OCI-LY1 (cell line): ENCODE measurements around the gene HOMER1.

Source experiments
- H2AFZ ChIP-seq: fragments of 200-600 bp; sonication (generic), shearing (Covaris generic); 2 replicates; pipeline ENCODE4 v1.6.0; 2014; ENCODE audit warnings: antibody characterized with exemption, mild to moderate bottlenecking, low read length
- H3F3A ChIP-seq: fragments of 200-600 bp; sonication (generic), shearing (Covaris generic); 2 replicates; pipeline ENCODE4 v1.6.0; 2014; ENCODE audit warnings: mild to moderate bottlenecking, antibody characterized with exemption, low read length, moderate library complexity; ENCODE audit not compliant: insufficient read depth
- H3K27ac ChIP-seq: fragments of 200-600 bp; sonication (generic); 2 replicates; pipeline ENCODE4 v1.5.1; 2014; ENCODE audit warnings: low read length, mixed run types, mild to moderate bottlenecking, low read depth; ENCODE audit not compliant: poor library complexity, severe bottlenecking
- H3K27me3 ChIP-seq: fragments of 200-600 bp; sonication (generic); 2 replicates; pipeline ENCODE4 v1.6.0; 2014; ENCODE audit warnings: antibody characterized with exemption, mild to moderate bottlenecking, low read length, moderate library complexity; ENCODE audit not compliant: insufficient read depth
- H3K36me3 ChIP-seq: fragments of 200-600 bp; sonication (generic); 2 replicates; pipeline ENCODE4 v1.6.1; 2014; ENCODE audit warnings: mild to moderate bottlenecking, antibody characterized with exemption, low read length, moderate library complexity, mixed read lengths; ENCODE audit not compliant: insufficient read depth
- H3K4me1 ChIP-seq: fragments of 200-600 bp; sonication (generic); 2 replicates; pipeline ENCODE4 v1.5.1; 2014; ENCODE audit warnings: mild to moderate bottlenecking, low read length, moderate library complexity; ENCODE audit not compliant: insufficient read depth, severe bottlenecking
- H3K4me2 ChIP-seq: fragments of 200-600 bp; sonication (generic), shearing (Covaris generic); 2 replicates; pipeline ENCODE4 v1.6.1; 2014; ENCODE audit warnings: low read length
- H3K4me3 ChIP-seq: fragments of 200-600 bp; sonication (generic); 2 replicates; pipeline ENCODE4 v1.5.1; 2014; ENCODE audit warnings: low read length, low read depth, mild to moderate bottlenecking, mixed read lengths; ENCODE audit not compliant: poor library complexity, severe bottlenecking
- H3K79me2 ChIP-seq: fragments of 200-600 bp; shearing (Covaris generic); 2 replicates; pipeline ENCODE4 v1.6.1; 2016; ENCODE audit warnings: mixed run types, low read length, mixed read lengths; ENCODE audit not compliant: insufficient read depth
- H3K9ac ChIP-seq: fragments of 200-600 bp; sonication (generic), shearing (Covaris generic); 2 replicates; pipeline ENCODE4 v1.6.1; 2014; ENCODE audit warnings: mild to moderate bottlenecking, low read length, mixed read lengths
- H3K9me2 ChIP-seq: fragments of 200-600 bp; sonication (generic), shearing (Covaris generic); 2 replicates; pipeline ENCODE4 v1.6.1; 2014; ENCODE audit warnings: low read depth, mild to moderate bottlenecking, low read length, mixed read lengths
- H3K9me3 ChIP-seq: fragments of 200-600 bp; shearing (Covaris generic); 2 replicates; pipeline ENCODE4 v1.6.1; 2014; ENCODE audit warnings: low read length, mixed read lengths
- H4K20me1 ChIP-seq: fragments of 200-600 bp; sonication (generic), shearing (Covaris generic); 2 replicates; pipeline ENCODE4 v1.6.0; 2016; ENCODE audit warnings: mild to moderate bottlenecking, low read length; ENCODE audit not compliant: insufficient read depth
- EZH2 ChIP-seq: fragments of 200-600 bp; sonication (generic), shearing (Covaris generic); IDR thresholded peaks from 2 replicates; pipeline ENCODE4 v1.8.0; 2017; ENCODE audit warnings: borderline replicate concordance, mixed run types, mild to moderate bottlenecking, antibody characterized with exemption, low read length, moderate library complexity, mixed read lengths
- TF ChIP-seq, protein P1 (sequence below): fragments of 200-600 bp; sonication (generic), shearing (Covaris generic); IDR thresholded peaks from 2 replicates; pipeline ENCODE4 v1.5.1; 2017; ENCODE audit warnings: mild to moderate bottlenecking, antibody characterized with exemption, low read length, moderate library complexity, mixed read lengths

Gene HOMER1

GRCh38 chr5:79486116-79486515 is 27.8 kb downstream of the HOMER1 start:
- Histone ChIP-seq H4K20me1 (no peaks in the 10 kb centered on the region), H3K4me1 (no peaks in the 10 kb centered on the region), H3K79me2 (no peaks in the 10 kb centered on the region), H3K27ac (no peak overlapping the region), H3K27me3 (no peaks in the 10 kb centered on the region), H3F3A (no peaks in the 10 kb centered on the region), H3K4me3 (no peak overlapping the region), H2AFZ (no peak overlapping the region), H3K9ac (no peak overlapping the region), H3K4me2 (no peak overlapping the region), H3K9me3 (no peaks in the 10 kb centered on the region), H3K9me2 (no peaks in the 10 kb centered on the region), H3K36me3 (no peaks in the 10 kb centered on the region)
- TF ChIP-seq EZH2, result no peak
- TF ChIP-seq, protein P1, sequence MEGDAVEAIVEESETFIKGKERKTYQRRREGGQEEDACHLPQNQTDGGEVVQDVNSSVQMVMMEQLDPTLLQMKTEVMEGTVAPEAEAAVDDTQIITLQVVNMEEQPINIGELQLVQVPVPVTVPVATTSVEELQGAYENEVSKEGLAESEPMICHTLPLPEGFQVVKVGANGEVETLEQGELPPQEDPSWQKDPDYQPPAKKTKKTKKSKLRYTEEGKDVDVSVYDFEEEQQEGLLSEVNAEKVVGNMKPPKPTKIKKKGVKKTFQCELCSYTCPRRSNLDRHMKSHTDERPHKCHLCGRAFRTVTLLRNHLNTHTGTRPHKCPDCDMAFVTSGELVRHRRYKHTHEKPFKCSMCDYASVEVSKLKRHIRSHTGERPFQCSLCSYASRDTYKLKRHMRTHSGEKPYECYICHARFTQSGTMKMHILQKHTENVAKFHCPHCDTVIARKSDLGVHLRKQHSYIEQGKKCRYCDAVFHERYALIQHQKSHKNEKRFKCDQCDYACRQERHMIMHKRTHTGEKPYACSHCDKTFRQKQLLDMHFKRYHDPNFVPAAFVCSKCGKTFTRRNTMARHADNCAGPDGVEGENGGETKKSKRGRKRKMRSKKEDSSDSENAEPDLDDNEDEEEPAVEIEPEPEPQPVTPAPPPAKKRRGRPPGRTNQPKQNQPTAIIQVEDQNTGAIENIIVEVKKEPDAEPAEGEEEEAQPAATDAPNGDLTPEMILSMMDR, result no peak

GRCh38 chr5:79484731-79485130 is 29.2 kb downstream of the HOMER1 start:
- Histone ChIP-seq H3K27ac (no peak overlapping the region), H3K4me3 (no peak overlapping the region), H3K9me3 (no peaks in the 10 kb centered on the region), H3K9ac (no peak overlapping the region), H3K9me2 (no peaks in the 10 kb centered on the region), H3K4me2 (no peak overlapping the region), H3K27me3 (no peaks in the 10 kb centered on the region), H3K79me2 (no peaks in the 10 kb centered on the region), H2AFZ (no peak overlapping the region), H3K4me1 (no peaks in the 10 kb centered on the region), H4K20me1 (no peaks in the 10 kb centered on the region), H3F3A (no peaks in the 10 kb centered on the region), H3K36me3 (no peaks in the 10 kb centered on the region)
- no peak for TF ChIP-seq EZH2
- TF ChIP-seq, protein P1, result no peak

DNA sequence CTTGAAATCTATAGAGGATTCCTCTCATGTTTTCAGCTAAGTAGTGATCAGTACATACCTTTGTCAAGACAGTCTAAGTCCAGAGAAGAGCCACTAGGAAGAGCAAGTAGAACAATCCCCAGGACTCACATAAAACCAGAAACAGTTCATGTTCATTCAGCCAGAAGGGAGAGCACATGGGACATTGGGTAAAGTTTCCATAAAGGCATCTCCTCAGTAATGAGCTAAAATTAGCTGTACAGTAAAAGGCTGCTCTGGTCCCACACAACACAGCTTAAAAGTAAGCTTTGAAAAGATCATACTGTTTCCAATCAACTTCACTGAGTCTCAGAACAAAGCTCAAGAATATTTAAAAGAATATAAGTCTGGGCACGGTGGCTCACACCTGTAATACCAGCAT is 32.4 kb downstream of the HOMER1 start:
- Histone ChIP-seq H3K9me3 (no peaks in the 10 kb centered on the region), H2AFZ (no peak overlapping the region), H4K20me1 (no peaks in the 10 kb centered on the region), H3K27ac (no peak overlapping the region), H3K79me2 (no peaks in the 10 kb centered on the region), H3K36me3 (no peaks in the 10 kb centered on the region), H3K4me1 (no peaks in the 10 kb centered on the region), H3K27me3 (no peaks in the 10 kb centered on the region), H3K4me2 (no peak overlapping the region), H3F3A (no peaks in the 10 kb centered on the region), H3K9ac (no peak overlapping the region), H3K4me3 (no peak overlapping the region), H3K9me2 (no peaks in the 10 kb centered on the region)
- TF ChIP-seq, protein P1, result no peak
- TF ChIP-seq EZH2, result no peak
